GM12892 (cell line): ENCODE data around the gene COPG2.

Source experiments
- DNase-seq: peaks from one replicate; pipeline ENCODE4 v3.0.0; 2011; ENCODE audit not compliant: insufficient read length
- FAIRE-seq: peaks from 2 replicates; lab custom pipeline; 2011; peaks lifted over from hg19 to GRCh38; lab: Jason Lieb, UNC
- POLR2A ChIP-seq: IDR thresholded peaks from 2 replicates; pipeline ENCODE4 v1.6.1; 2011; ENCODE audit warnings: low read depth, low read length, control low read depth
- POLR2AphosphoS5 ChIP-seq: IDR thresholded peaks from 2 replicates; pipeline ENCODE4 v1.6.1; 2011; ENCODE audit warnings: low read depth, low read length, control low read depth
- TAF1 ChIP-seq: IDR thresholded peaks from 2 replicates; pipeline ENCODE4 v1.6.1; 2011; ENCODE audit warnings: low read depth, mild to moderate bottlenecking, control low read depth, low read length, borderline replicate concordance

The COPG2 gene

GRCh38 chr7:130485734-130486113 lies 182.8 kb downstream of the COPG2 start:
- FAIRE-seq = no peak

GRCh38 chr7:130483031-130483430 lies 185.5 kb downstream of the COPG2 start:
- FAIRE-seq = no peak
- DNase-seq = no peak
- TF ChIP-seq POLR2A (no peak), TAF1 (no peak), POLR2AphosphoS5 (no peak)

More at GRCh38 chr7:130485734-130486113, 182.8 kb downstream of the COPG2 start:
- no peak for TF ChIP-seq POLR2A
- TF ChIP-seq TAF1 = no peak
- no peak for TF ChIP-seq POLR2AphosphoS5
- DNase-seq = no peak

- TF ChIP-seq POLR2A (no peak), TAF1 (no peak), POLR2AphosphoS5 (no peak)
- DNase-seq (no peak), FAIRE-seq (no peak)
Observed at GRCh38 chr7:130481898-130482297, 186.7 kb downstream of the COPG2 start.

- DNase-seq = no peak
- no peak for TF ChIP-seq POLR2AphosphoS5
- TF ChIP-seq TAF1 = no peak
- no peak for TF ChIP-seq POLR2A
- FAIRE-seq = no peak
Observed at GRCh38 chr7:130479716-130480400, 188.7 kb downstream of the COPG2 start.

- TF ChIP-seq POLR2AphosphoS5 (no peak), TAF1 (no peak), POLR2A (no peak)
- DNase-seq (no peak), FAIRE-seq (no peak)
Observed at GRCh38 chr7:130478991-130479390, 189.6 kb downstream of the COPG2 start.

GRCh38 chr7:130476297-130477150 lies 192.0 kb downstream of the COPG2 start:
- DNase-seq = no peak
- FAIRE-seq = no peak
- no peak for TF ChIP-seq TAF1
- TF ChIP-seq POLR2A = no peak
- no peak for TF ChIP-seq POLR2AphosphoS5

GRCh38 chr7:130475776-130476175 lies 192.8 kb downstream of the COPG2 start:
- DNase-seq = no peak
- FAIRE-seq = no peak
- TF ChIP-seq POLR2A = no peak

GRCh38 chr7:130473876-130474275 lies 194.7 kb downstream of the COPG2 start:
- TF ChIP-seq TAF1 = no peak
- TF ChIP-seq POLR2A = no peak
- TF ChIP-seq POLR2AphosphoS5 = no peak
- FAIRE-seq = peak; percentile 40
- DNase-seq = no peak

GRCh38 chr7:130473289-130473688 lies 195.3 kb downstream of the COPG2 start:
- DNase-seq (no peak), FAIRE-seq (no peak)
- TF ChIP-seq POLR2A (no peak), POLR2AphosphoS5 (no peak), TAF1 (no peak)

GRCh38 chr7:130471974-130472373 lies 196.6 kb downstream of the COPG2 start:
- DNase-seq (no peak), FAIRE-seq (no peak)
- TF ChIP-seq POLR2A (no peak), POLR2AphosphoS5 (no peak), TAF1 (no peak)

- no peak for FAIRE-seq
- TF ChIP-seq TAF1 (no peak), POLR2AphosphoS5 (no peak), POLR2A (no peak)
- no peak for DNase-seq
Observed at GRCh38 chr7:130468612-130469011, 199.9 kb downstream of the COPG2 start.
